HL-60 (cell line): ENCODE data around the gene GDPD2.

Experiments
- DNase-seq, 2 experiments: peaks; one replicate each; pipeline ENCODE4 v3.0.0-alpha.2; 2010 to 2020; ENCODE audit warnings: low read depth in 1 of 2, low spot score in 1 of 2
- H3K27ac ChIP-seq: fragments of 250-450 bp; sonication (Bioruptor Pico); replicated peaks from 2 replicates; pipeline ENCODE4 v1.5.1; 2020; ENCODE audit warnings: mild to moderate bottlenecking, moderate library complexity
- H3K27me3 ChIP-seq: fragments of 250-450 bp; sonication (Bioruptor Pico); 2 replicates; pipeline ENCODE4 v1.5.1; 2021; ENCODE audit warnings: mild to moderate bottlenecking, moderate library complexity; ENCODE audit not compliant: insufficient read depth, poor library complexity, severe bottlenecking
- H3K4me3 ChIP-seq: replicated peaks from 2 replicates; pipeline ENCODE4 v1.5.1; 2011; ENCODE audit warnings: mild to moderate bottlenecking, control low read depth, low read length; ENCODE audit not compliant: insufficient read depth
- CTCF ChIP-seq: IDR thresholded peaks from one replicate; pipeline ENCODE4 v1.5.1; 2011; ENCODE audit warnings: low read length, control low read depth, inconsistent platforms; ENCODE audit not compliant: insufficient read depth
- GABPA ChIP-seq: IDR thresholded peaks from 2 replicates; pipeline ENCODE4 v1.6.1; 2012; ENCODE audit warnings: low read depth
- POLR2AphosphoS5 ChIP-seq: IDR thresholded peaks from 2 replicates; pipeline ENCODE4 v1.6.1; 2012; ENCODE audit warnings: low read depth
- SPI1 ChIP-seq: IDR thresholded peaks from 2 replicates; pipeline ENCODE4 v1.6.1; 2012; ENCODE audit warnings: low read depth, mild to moderate bottlenecking, borderline replicate concordance
- TF ChIP-seq, protein P1 (sequence below): IDR thresholded peaks from 2 replicates; pipeline ENCODE4 v1.6.1; 2012; ENCODE audit warnings: low read depth; ENCODE audit not compliant: insufficient replicate concordance

GDPD2 gene

DNA sequence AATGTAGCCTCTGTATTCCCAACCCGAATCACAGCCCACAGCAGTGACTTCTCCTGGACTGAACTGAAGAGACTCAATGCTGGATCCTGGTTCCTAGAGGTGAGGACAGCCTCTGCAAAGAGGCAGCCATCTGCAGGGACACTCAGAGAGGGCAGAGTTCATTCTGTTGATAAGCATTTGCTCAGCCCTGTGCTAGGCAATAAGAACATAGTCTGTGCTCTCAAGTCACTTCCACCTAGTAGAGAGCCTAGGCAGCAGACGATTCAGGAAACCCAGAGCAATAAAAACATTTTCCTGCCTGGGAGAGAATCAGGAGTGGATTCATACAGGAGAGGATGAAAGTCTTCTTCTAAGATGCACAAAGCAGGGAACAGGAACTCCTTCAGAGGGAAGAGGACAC lies 4.3 kb downstream of the GDPD2 start:
- no peak for DNase-seq
- Histone ChIP-seq H3K27me3 (no peaks in the 10 kb centered on the region), H3K27ac (no peak overlapping the region), H3K4me3 (no peak overlapping the region)
- TF ChIP-seq GABPA, result no peak
- TF ChIP-seq SPI1, result no peak
- no peak for TF ChIP-seq CTCF
- TF ChIP-seq, protein P1, sequence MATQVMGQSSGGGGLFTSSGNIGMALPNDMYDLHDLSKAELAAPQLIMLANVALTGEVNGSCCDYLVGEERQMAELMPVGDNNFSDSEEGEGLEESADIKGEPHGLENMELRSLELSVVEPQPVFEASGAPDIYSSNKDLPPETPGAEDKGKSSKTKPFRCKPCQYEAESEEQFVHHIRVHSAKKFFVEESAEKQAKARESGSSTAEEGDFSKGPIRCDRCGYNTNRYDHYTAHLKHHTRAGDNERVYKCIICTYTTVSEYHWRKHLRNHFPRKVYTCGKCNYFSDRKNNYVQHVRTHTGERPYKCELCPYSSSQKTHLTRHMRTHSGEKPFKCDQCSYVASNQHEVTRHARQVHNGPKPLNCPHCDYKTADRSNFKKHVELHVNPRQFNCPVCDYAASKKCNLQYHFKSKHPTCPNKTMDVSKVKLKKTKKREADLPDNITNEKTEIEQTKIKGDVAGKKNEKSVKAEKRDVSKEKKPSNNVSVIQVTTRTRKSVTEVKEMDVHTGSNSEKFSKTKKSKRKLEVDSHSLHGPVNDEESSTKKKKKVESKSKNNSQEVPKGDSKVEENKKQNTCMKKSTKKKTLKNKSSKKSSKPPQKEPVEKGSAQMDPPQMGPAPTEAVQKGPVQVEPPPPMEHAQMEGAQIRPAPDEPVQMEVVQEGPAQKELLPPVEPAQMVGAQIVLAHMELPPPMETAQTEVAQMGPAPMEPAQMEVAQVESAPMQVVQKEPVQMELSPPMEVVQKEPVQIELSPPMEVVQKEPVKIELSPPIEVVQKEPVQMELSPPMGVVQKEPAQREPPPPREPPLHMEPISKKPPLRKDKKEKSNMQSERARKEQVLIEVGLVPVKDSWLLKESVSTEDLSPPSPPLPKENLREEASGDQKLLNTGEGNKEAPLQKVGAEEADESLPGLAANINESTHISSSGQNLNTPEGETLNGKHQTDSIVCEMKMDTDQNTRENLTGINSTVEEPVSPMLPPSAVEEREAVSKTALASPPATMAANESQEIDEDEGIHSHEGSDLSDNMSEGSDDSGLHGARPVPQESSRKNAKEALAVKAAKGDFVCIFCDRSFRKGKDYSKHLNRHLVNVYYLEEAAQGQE, result no peak
- no peak for TF ChIP-seq POLR2AphosphoS5

DNA sequence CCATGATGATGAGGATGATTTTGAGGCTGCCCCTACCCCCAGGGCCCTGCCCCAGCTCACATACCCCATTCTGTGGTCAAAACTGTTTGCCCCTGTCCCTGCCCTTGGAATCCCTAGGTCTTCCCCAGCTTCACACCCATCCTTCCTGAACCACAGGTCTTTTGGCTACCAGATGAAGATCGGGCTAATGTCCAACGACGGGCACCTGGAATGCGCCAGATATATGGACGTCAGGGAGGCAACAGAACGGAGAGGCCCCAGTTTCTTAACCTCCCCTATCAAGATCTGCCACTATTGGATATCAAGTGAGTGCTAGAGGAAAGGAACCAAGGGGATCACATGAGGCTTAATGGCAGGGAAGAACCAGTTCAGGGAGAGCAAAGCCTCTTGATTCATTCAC lies 6.6 kb downstream of the GDPD2 start:
- TF ChIP-seq, protein P1, result no peak
- TF ChIP-seq CTCF, result no peak
- no peak for TF ChIP-seq GABPA
- TF ChIP-seq POLR2AphosphoS5, result no peak
- no peak for TF ChIP-seq SPI1
- DNase-seq, result no peak
- no peak overlapping the region for H3K4me3 ChIP-seq
- no peaks in the 10 kb centered on the region for H3K27me3 ChIP-seq
- no peak overlapping the region for H3K27ac ChIP-seq

GRCh38 chrX:70432936-70433847 lies 10.1 kb downstream of the GDPD2 start:
- DNase-seq, result no peak

More at GRCh38 chrX:70432936-70433847, 10.1 kb downstream of the GDPD2 start:
- TF ChIP-seq CTCF, result no peak
- TF ChIP-seq POLR2AphosphoS5, result no peak
- TF ChIP-seq SPI1, result no peak
- TF ChIP-seq, protein P1, result no peak
- TF ChIP-seq GABPA, result no peak
- Histone ChIP-seq H3K27me3 (peaks cover 4% of the 10 kb centered on the region), H3K4me3 (peak overlapping the region; percentile 63), H3K27ac (no peak overlapping the region)
